MM.1S (cell line): ENCODE measurements around the gene MRPL58.

Experiments
- DNase-seq: peaks from one replicate; pipeline ENCODE4 v3.0.0-alpha.2; 2015
- H2AFZ ChIP-seq: fragments of 300-600 bp; sonication (generic); 2 replicates; pipeline ENCODE4 v1.6.0; 2016; ENCODE audit warnings: antibody characterized with exemption, low read length
- H3F3A ChIP-seq: fragments of 300-600 bp; sonication (generic); 2 replicates; pipeline ENCODE4 v1.6.1; 2016; ENCODE audit warnings: mild to moderate bottlenecking, antibody characterized with exemption, low read length, moderate library complexity, mixed read lengths; ENCODE audit not compliant: insufficient read depth
- H3K27ac ChIP-seq: fragments of 300-600 bp; sonication (generic); 2 replicates; pipeline ENCODE4 v1.5.1; 2016; ENCODE audit warnings: mild to moderate bottlenecking, low read length
- H3K27me3 ChIP-seq: fragments of 300-600 bp; sonication (generic); replicated peaks from 2 replicates; pipeline ENCODE4 v1.6.0; 2016; ENCODE audit warnings: low read length; ENCODE audit not compliant: insufficient read depth
- H3K36me3 ChIP-seq: fragments of 300-600 bp; sonication (generic); replicated peaks from 2 replicates; pipeline ENCODE4 v1.6.1; 2016; ENCODE audit warnings: mild to moderate bottlenecking, low read length, mixed read lengths; ENCODE audit not compliant: insufficient read depth
- H3K4me1 ChIP-seq: fragments of 300-600 bp; sonication (generic); 2 replicates; pipeline ENCODE4 v1.6.1; 2016; ENCODE audit warnings: low read length, mixed read lengths
- H3K4me2 ChIP-seq: fragments of 300-600 bp; sonication (generic); 2 replicates; pipeline ENCODE4 v1.6.0; 2016; ENCODE audit warnings: low read depth, low read length
- H3K4me3 ChIP-seq: fragments of 300-600 bp; sonication (generic); 2 replicates; pipeline ENCODE4 v1.5.1; 2016; ENCODE audit warnings: low read length, mixed read lengths
- H3K79me2 ChIP-seq: fragments of 300-600 bp; sonication (generic); 2 replicates; pipeline ENCODE4 v1.6.1; 2016; ENCODE audit warnings: mixed run types, low read length, mixed read lengths
- H3K9ac ChIP-seq: fragments of 300-600 bp; sonication (generic); 2 replicates; pipeline ENCODE4 v1.6.1; 2016; ENCODE audit warnings: low read length, mixed read lengths
- H3K9me2 ChIP-seq: fragments of 300-600 bp; sonication (generic); replicated peaks from 2 replicates; pipeline ENCODE4 v1.6.1; 2016; ENCODE audit warnings: mild to moderate bottlenecking, low read length, mixed read lengths; ENCODE audit not compliant: insufficient read depth
- H3K9me3 ChIP-seq: fragments of 300-600 bp; sonication (generic); replicated peaks from 2 replicates; pipeline ENCODE4 v1.6.1; 2016; ENCODE audit warnings: mild to moderate bottlenecking, low read length, mixed read lengths; ENCODE audit not compliant: insufficient read depth
- H4K20me1 ChIP-seq: fragments of 300-600 bp; sonication (generic); 2 replicates; pipeline ENCODE4 v1.6.1; 2016; ENCODE audit warnings: mild to moderate bottlenecking, low read length, moderate library complexity, mixed read lengths; ENCODE audit not compliant: insufficient read depth
- CTCF ChIP-seq: fragments of 300-600 bp; sonication (generic); IDR thresholded peaks from 2 replicates; pipeline ENCODE4 v1.5.1; 2016; ENCODE audit warnings: antibody characterized with exemption, low read length, mixed read lengths
- EZH2 ChIP-seq: fragments of 300-600 bp; sonication (generic); optimal IDR thresholded peaks from 2 replicates; pipeline ENCODE3; 2017; ENCODE audit warnings: low read depth, mild to moderate bottlenecking, antibody characterized with exemption, low read length, mixed read lengths
- EZH2phosphoT487 ChIP-seq: fragments of 300-600 bp; sonication (generic); IDR thresholded peaks from 2 replicates; pipeline ENCODE4 v1.6.1; 2018; ENCODE audit warnings: antibody characterized with exemption, low read length

Gene MRPL58

GRCh38 chr17:74998783-74999182 lies 13.7 kb upstream of the MRPL58 start:
- Histone ChIP-seq H3K9me3 (no peaks in the 10 kb centered on the region), H3K27ac (no peak overlapping the region), H3F3A (no peaks in the 10 kb centered on the region), H2AFZ (no peak overlapping the region), H3K4me2 (no peak overlapping the region), H3K36me3 (no peaks in the 10 kb centered on the region), H3K9me2 (no peaks in the 10 kb centered on the region), H4K20me1 (no peaks in the 10 kb centered on the region), H3K4me3 (no peak overlapping the region), H3K27me3 (peaks cover 27% of the 10 kb centered on the region), H3K79me2 (no peaks in the 10 kb centered on the region), H3K9ac (no peak overlapping the region), H3K4me1 (no peaks in the 10 kb centered on the region)
- TF ChIP-seq CTCF: no peak
- TF ChIP-seq EZH2phosphoT487: no peak
- TF ChIP-seq EZH2: no peak
- DNase-seq: no peak

DNA sequence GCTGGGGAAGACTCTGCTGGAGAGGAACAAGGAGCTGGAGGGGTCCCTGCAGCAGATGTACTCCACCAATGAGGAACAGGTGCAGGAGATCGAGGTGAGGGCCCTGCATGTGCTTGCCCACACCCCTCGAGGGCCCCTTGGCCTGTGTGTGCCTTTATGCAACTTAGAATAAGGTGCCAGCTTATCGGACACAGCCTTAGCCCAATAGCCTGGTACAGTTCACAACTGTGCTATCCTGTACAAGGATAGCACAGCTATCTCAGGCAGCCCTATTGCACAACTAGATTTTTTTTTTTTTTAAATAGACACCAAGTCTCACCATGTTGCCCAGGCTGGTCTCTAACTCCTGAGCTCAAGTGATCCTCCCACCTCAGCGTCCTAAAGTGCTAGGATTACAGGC lies 12.9 kb upstream of the MRPL58 start:
- no peaks in the 10 kb centered on the region for H3F3A ChIP-seq
- H3K4me3 ChIP-seq: no peak overlapping the region
- no peak for DNase-seq
- H3K4me2 ChIP-seq: no peak overlapping the region
- H4K20me1 ChIP-seq: no peaks in the 10 kb centered on the region
- H3K9ac ChIP-seq: no peak overlapping the region
- TF ChIP-seq EZH2phosphoT487: no peak
- TF ChIP-seq CTCF: no peak
- TF ChIP-seq EZH2: no peak
- H3K9me2 ChIP-seq: no peaks in the 10 kb centered on the region
- no peak overlapping the region for H3K27ac ChIP-seq
- H3K4me1 ChIP-seq: no peaks in the 10 kb centered on the region
- H3K36me3 ChIP-seq: no peaks in the 10 kb centered on the region
- no peaks in the 10 kb centered on the region for H3K9me3 ChIP-seq
- H3K27me3 ChIP-seq: peaks cover 28% of the 10 kb centered on the region
- no peak overlapping the region for H2AFZ ChIP-seq
- no peaks in the 10 kb centered on the region for H3K79me2 ChIP-seq

- Histone ChIP-seq H2AFZ (no peak overlapping the region), H3K4me3 (no peak overlapping the region), H3K9me3 (no peaks in the 10 kb centered on the region), H3K36me3 (no peaks in the 10 kb centered on the region), H4K20me1 (no peaks in the 10 kb centered on the region), H3K27ac (no peak overlapping the region), H3K4me2 (no peak overlapping the region), H3K4me1 (no peaks in the 10 kb centered on the region), H3K9me2 (no peaks in the 10 kb centered on the region), H3K79me2 (no peaks in the 10 kb centered on the region), H3K9ac (no peak overlapping the region), H3K27me3 (peaks cover 54% of the 10 kb centered on the region), H3F3A (no peaks in the 10 kb centered on the region)
- TF ChIP-seq CTCF (no peak), EZH2phosphoT487 (no peak), EZH2 (no peak)
- no peak for DNase-seq
These were observed 10.3 kb upstream of the MRPL58 start for GRCh38 chr17:75001915-75002843.
